IPS DF 6.9 (cell line): ENCODE measurements around the gene PEX7.

Experiments used
- DNase-seq: peaks from one replicate; pipeline ENCODE4 v3.0.0-alpha.2; 2013; ENCODE audit warnings: low read depth, low spot score
- H3K27ac ChIP-seq: one replicate; pipeline ENCODE4 v1.5.1; 2013; ENCODE audit warnings: low read length, control low read depth
- H3K27me3 ChIP-seq: 2 replicates; pipeline ENCODE4 v1.6.1; 2013; ENCODE audit warnings: mild to moderate bottlenecking, low read length; ENCODE audit not compliant: control insufficient read depth, insufficient read depth
- H3K36me3 ChIP-seq: 2 replicates; pipeline ENCODE4 v1.6.1; 2013; ENCODE audit warnings: low read length; ENCODE audit not compliant: control insufficient read depth, insufficient read depth
- H3K4me1 ChIP-seq: 2 replicates; pipeline ENCODE4 v1.6.1; 2013; ENCODE audit warnings: low read length; ENCODE audit not compliant: control insufficient read depth, insufficient read depth
- H3K4me3 ChIP-seq: 2 replicates; pipeline ENCODE4 v1.5.1; 2013; ENCODE audit warnings: mild to moderate bottlenecking, low read length
- H3K9me3 ChIP-seq: 2 replicates; pipeline ENCODE4 v1.6.1; 2013; ENCODE audit warnings: low read length, inconsistent platforms; ENCODE audit not compliant: control insufficient read depth, insufficient read depth
- WGBS: extraction: QIAGEN DNeasy Blood & Tissue Kit; methylation state at CpG from one replicate; pipeline ENCODE4 v1.1.7; 2013; ENCODE audit warnings: mixed read lengths, missing lambda C conversion rate; ENCODE audit not compliant: insufficient read length, insufficient coverage; 5-methylcytosine and 5-hydroxymethylcytosine counted together

Gene PEX7

DNA sequence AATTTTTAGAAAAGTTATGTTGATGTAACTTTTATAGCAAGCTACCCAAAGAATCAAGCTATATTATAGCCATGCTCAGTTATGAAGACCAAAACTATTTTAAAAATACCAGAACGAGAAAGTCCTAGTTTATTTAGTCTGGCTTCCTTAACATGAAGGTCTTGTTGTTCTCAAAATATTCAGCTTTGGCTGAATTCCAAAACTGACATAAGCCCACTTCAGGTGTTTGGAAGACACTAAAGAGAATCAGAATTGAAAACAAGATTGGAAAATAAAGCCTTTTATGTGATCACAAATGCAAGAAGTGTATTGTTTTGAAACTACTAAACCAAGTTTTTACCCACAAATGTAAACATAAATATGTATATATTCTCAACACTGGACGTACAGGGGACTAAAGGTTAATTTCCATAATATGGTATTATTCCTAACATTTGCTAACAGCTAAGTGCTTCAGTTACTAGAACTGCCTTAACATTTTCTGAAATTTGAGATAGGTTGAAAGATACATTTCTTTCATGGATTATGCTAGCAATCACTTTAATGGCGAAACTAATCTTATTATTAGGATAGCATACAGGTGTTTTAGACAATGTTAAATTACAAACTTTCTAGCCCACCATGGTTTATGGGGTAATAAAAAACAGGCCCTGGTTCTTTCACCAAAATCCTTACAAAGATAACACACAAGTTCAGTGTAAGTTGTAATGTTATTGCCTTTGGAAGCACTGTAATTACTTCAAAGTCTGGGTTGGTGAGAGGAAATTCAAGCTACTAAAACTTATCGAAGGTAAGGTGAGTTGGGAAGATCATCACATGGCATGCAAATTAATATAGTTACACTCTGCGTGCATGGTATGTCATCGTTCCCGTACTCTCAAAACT lies 31.7 kb upstream of the PEX7 start:
- H3K4me1 ChIP-seq: peaks cover 2% of the 10 kb centered on the region; the same call in 1 of the 2 replicates
- no peak overlapping the region for H3K27ac ChIP-seq
- DNase-seq: no peak
- peaks cover 9% of the 10 kb centered on the region for H3K27me3 ChIP-seq
- no CpG with 5 or more reads among the region's 7 CpGs for WGBS
- H3K9me3 ChIP-seq: no peaks in the 10 kb centered on the region
- no peaks in the 10 kb centered on the region for H3K36me3 ChIP-seq
- H3K4me3 ChIP-seq: no peak overlapping the region; the same call in 1 of the 2 replicates

DNA sequence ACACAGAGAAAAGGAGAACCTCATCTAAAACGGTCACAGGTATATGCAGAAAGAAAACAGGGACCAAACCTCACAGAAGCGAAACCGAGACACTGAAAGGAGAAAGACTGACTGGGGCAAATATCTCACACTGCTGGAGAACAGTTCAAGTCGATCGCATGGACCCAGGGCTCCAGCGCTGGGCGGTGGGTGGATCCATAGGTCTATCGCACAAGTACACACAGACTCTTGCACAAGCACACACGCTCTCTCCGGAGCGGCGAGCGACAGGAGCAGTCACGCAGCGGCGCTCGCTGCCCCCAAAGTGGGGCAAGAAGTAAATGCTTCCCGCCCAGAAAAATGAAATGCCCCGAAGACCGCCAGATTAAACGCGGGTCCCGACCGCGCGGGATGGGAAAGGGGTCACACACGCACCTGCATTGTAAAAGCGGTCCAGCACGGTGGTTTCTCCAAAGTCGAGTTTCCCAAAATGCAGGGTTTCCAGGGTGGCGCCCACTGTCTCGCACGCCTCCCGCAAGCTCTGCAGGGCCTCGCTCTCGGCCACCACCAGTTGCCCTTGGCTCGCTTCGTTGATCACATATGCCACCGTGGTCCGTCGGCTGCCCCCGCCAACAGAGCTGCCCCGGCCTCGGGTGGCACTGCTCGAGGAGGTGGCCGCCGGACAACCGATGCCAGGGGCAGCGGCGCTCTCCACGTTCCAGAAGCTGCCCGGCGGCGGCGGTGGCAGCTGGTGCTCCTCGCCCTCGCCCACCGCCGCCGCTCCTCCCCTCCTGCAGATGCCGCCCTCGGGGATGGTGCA lies 30.9 kb upstream of the PEX7 start:
- H3K27ac ChIP-seq: no peak overlapping the region
- H3K4me1 ChIP-seq: peaks cover 2% of the 10 kb centered on the region; the same call in 1 of the 2 replicates
- peaks cover 9% of the 10 kb centered on the region for H3K27me3 ChIP-seq
- H3K9me3 ChIP-seq: no peaks in the 10 kb centered on the region
- H3K36me3 ChIP-seq: no peaks in the 10 kb centered on the region
- no peak for DNase-seq
- no CpG with 5 or more reads among the region's 62 CpGs for WGBS
- H3K4me3 ChIP-seq: peak overlapping the region; percentile 44; the same call in 1 of the 2 replicates

DNA sequence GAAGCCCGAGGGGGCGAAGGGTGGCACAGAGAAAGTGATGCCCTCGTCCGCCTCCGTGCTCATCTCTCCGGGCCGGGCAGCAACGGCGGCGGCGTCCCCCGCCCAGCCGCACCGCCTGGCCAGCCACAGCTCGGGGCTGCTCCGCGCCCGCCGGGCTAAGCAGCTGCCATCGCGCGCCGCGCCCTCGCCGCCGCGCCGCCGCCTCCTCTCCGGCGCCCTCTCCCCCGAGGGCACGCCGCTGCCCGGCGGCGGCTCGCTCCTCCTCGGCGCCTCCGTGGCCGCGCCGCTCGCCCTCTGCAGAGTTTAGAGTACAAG lies 30.3 kb upstream of the PEX7 start:
- Histone ChIP-seq H3K4me3 (peak overlapping the region; percentile 44; the same call in 1 of the 2 replicates), H3K27ac (no peak overlapping the region), H3K9me3 (no peaks in the 10 kb centered on the region), H3K4me1 (peaks cover 2% of the 10 kb centered on the region; the same call in 1 of the 2 replicates), H3K36me3 (no peaks in the 10 kb centered on the region), H3K27me3 (peaks cover 9% of the 10 kb centered on the region)
- no CpG with 5 or more reads among the region's 46 CpGs for WGBS
- DNase-seq: no peak

DNA sequence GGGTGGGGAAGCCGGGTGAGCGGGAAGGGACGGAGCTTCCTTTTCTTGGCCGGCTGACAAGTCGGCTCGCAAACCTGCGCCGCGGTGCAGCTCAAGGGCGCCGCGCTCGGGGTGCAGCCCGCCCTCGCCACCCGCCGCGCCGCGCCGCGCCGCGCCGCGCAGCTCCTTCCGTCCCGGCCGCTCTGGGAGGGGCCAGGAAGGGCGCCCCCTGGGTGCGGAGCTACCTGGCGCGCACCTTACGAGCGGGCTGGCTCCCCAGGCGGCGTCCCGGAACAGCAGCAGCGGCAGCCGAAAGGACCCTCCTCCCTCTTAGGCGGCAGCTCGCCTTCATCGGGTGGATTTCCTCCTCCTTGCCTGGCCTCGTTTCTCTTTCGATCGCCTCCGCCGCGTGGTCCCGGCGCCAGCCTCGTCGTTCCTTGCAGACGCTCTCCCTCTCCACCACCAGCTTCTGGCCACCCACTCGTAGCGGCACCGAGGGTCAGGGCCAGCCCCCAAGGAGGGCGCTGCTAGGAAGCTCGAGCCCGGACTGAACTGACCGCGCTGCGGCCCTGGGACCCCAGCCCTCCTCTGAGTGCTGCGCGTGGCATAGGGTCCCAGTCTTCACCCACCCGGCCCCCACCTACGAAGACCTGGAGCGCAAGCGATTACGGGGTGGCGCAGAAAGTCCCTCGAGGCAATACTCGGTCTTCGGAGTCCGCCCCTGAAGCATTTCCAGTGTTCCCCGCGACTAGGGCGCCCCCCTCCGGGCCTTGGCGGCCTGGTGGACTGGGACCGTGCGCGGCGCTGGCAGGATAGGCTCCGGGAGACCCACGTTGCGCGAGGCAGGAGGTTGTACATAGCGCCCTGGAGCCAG lies 29.8 kb upstream of the PEX7 start, which contains the start of gene MAP3K5:
Gene MAP3K5 (minus strand): TSS at position 68 of the 853 bp plus-strand sequence. CDS start 320 bp downstream, outside the sequence.
- DNase-seq: no peak
- Histone ChIP-seq H3K36me3 (no peaks in the 10 kb centered on the region), H3K4me3 (peak within 1 kb of the TSS; percentile 44; the same call in 1 of the 2 replicates), H3K27ac (no peak within 1 kb of the TSS), H3K9me3 (no peaks in the 10 kb centered on the region), H3K27me3 (peaks cover 9% of the 10 kb centered on the region), H3K4me1 (peaks cover 2% of the 10 kb centered on the region; the same call in 1 of the 2 replicates)
- WGBS: no CpG with 5 or more reads among the region's 89 CpGs

DNA sequence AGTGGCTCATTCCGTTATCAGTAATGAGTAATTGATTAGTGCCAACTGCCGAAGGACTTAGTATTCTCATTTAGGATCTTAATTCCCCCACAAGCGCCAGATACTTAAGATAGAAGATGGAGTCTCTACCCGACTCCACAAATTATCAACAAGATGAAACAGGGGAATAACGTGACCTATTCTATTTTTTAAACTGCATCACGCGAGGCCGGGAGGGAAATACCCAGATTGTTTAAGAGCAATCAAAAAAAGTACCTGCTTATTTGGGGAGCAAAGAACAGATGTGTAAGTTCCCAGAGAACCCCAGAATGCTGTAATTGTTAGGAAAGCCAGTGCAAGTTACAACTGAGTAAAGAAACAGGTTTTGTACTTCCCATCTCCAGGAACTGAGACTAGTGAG lies 29.0 kb upstream of the PEX7 start:
- Histone ChIP-seq H3K4me3 (no peak overlapping the region), H3K9me3 (no peaks in the 10 kb centered on the region), H3K27ac (no peak overlapping the region), H3K36me3 (no peaks in the 10 kb centered on the region), H3K4me1 (peaks cover 2% of the 10 kb centered on the region; the same call in 1 of the 2 replicates), H3K27me3 (peaks cover 9% of the 10 kb centered on the region)
- WGBS: no CpG with 5 or more reads among the region's 8 CpGs
- DNase-seq: no peak

DNA sequence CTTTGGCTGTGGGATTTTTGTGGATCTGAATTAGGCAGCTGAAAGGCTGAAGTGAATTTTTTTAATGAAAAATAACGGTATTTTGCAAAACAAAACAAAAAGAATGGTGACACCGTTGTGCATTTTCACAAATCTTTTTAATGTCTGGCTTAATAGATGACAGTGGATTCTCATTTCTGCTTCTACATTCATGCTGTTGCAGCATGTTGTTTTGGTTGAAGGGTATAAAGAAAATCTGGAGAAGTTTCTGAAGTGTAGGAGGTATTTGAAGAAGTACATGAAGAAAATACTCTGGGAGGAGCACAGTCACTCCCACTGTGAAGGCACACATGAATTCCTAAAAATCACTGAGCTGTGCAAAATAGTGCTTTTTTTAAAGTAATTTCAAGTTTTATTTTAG lies 27.0 kb upstream of the PEX7 start:
- WGBS: no CpG with 5 or more reads among the region's 2 CpGs
- peaks cover 2% of the 10 kb centered on the region; the same call in 1 of the 2 replicates for H3K4me1 ChIP-seq
- H3K36me3 ChIP-seq: no peaks in the 10 kb centered on the region
- H3K9me3 ChIP-seq: no peaks in the 10 kb centered on the region
- H3K27me3 ChIP-seq: peaks cover 9% of the 10 kb centered on the region
- DNase-seq: no peak
- H3K27ac ChIP-seq: no peak overlapping the region
- H3K4me3 ChIP-seq: no peak overlapping the region

DNA sequence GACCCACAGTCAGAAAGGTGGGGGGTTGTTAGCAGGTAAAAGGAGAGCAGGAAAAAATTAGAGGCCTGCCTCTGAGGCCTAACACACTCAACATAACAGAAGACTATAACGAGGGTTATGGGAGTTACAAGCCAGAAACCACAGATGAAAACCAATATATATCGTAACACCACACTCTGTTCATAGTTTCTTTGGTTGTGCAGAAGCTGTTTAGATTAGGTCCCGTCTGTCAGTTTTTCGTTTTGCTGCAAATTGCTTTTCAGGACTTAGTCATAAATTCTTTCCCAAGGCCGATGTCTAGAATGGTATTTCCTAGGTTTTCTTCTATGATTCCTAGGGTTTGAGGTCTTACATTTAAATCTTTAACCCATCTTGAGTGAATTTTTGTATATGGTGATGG lies 26.4 kb upstream of the PEX7 start:
- peaks cover 8% of the 10 kb centered on the region for H3K27me3 ChIP-seq
- H3K4me3 ChIP-seq: no peak overlapping the region
- no peaks in the 10 kb centered on the region for H3K36me3 ChIP-seq
- no peaks in the 10 kb centered on the region for H3K9me3 ChIP-seq
- no peak overlapping the region for H3K27ac ChIP-seq
- DNase-seq: no peak
- no CpG with 5 or more reads among the region's 5 CpGs for WGBS
- H3K4me1 ChIP-seq: peaks cover 2% of the 10 kb centered on the region; the same call in 1 of the 2 replicates

DNA sequence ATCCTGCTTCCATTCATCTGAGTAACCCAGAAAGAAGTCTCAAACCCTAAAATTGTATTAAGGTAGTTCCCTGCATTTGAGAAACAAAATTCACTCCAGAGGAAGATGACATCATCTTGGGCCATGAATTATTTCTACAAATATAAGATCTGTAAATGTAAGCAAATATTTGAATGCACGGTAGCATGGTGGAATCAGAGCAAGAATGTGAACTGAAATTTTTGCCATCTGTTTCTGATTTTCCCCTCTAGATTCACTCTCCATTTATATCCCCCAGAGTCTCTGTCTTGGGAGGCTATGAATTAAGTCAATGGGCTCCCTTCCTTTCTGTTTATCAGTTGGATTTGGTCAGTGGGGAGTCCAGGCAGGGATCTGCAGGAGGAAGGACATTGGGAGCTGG lies 24.3 kb upstream of the PEX7 start:
- WGBS: no CpG with 5 or more reads among the region's 1 CpG
- H3K4me1 ChIP-seq: no peaks in the 10 kb centered on the region

DNA sequence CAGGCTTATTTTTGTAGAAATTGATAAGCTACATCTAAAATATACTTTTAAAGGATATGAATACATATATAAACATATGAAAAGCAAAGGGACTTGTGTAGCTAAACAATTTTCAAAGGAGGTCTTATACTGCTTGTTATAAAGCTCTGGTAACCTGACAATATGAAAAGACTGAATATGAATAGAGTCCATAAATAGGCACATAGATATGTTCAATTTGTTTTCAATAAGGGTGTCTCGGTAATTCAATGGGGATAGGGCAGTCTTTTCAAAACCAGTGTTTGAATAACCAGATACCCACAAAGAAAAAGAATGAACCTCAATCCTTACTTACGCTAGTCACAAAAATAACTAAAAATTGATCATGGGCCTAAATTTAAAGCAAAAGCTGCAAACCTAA lies 20.8 kb upstream of the PEX7 start:
- no peaks in the 10 kb centered on the region for H3K9me3 ChIP-seq
- DNase-seq: no peak
- H3K4me3 ChIP-seq: no peak overlapping the region
- no peaks in the 10 kb centered on the region for H3K4me1 ChIP-seq
- H3K27ac ChIP-seq: no peak overlapping the region
- no CpG with 5 or more reads among the region's 2 CpGs for WGBS
- no peaks in the 10 kb centered on the region for H3K27me3 ChIP-seq
- no peaks in the 10 kb centered on the region for H3K36me3 ChIP-seq

More for the DNA sequence above, 24.3 kb upstream of the PEX7 start:
- no peak overlapping the region for H3K27ac ChIP-seq
- no peaks in the 10 kb centered on the region for H3K9me3 ChIP-seq
- no peak overlapping the region for H3K4me3 ChIP-seq
- no peak for DNase-seq
- H3K36me3 ChIP-seq: no peaks in the 10 kb centered on the region
- H3K27me3 ChIP-seq: no peaks in the 10 kb centered on the region; the same call in 1 of the 2 replicates

DNA sequence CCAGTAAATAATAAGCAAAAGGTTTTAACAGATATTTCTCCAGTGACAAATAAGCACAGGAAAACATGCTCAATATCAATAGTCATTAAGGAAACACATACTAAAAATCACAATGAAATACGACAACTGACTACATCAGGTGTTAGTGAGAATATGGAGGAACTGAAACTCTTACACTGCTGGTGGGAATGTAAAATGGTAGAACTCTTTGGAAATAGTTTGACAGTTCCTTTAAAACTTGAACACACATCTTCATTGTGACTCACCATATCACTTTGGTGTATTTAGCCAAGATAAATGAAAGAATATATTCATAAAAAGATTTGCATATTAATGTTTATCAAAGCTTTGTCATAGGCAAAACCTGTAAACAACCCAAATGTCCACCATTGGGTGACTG lies 18.8 kb upstream of the PEX7 start:
- Histone ChIP-seq H3K4me1 (no peaks in the 10 kb centered on the region), H3K27ac (no peak overlapping the region), H3K36me3 (no peaks in the 10 kb centered on the region), H3K27me3 (no peaks in the 10 kb centered on the region), H3K4me3 (no peak overlapping the region), H3K9me3 (no peaks in the 10 kb centered on the region)
- no CpG with 5 or more reads among the region's 1 CpG for WGBS
- no peak for DNase-seq
